Measurements from ENCODE around the gene CFHR4.
"Not testable (repeated sequence)": the region's sequence is repeated elsewhere in the genome, so short reads cannot be mapped to it uniquely, and the experiment has no call there.

Gene CFHR4

DNA sequence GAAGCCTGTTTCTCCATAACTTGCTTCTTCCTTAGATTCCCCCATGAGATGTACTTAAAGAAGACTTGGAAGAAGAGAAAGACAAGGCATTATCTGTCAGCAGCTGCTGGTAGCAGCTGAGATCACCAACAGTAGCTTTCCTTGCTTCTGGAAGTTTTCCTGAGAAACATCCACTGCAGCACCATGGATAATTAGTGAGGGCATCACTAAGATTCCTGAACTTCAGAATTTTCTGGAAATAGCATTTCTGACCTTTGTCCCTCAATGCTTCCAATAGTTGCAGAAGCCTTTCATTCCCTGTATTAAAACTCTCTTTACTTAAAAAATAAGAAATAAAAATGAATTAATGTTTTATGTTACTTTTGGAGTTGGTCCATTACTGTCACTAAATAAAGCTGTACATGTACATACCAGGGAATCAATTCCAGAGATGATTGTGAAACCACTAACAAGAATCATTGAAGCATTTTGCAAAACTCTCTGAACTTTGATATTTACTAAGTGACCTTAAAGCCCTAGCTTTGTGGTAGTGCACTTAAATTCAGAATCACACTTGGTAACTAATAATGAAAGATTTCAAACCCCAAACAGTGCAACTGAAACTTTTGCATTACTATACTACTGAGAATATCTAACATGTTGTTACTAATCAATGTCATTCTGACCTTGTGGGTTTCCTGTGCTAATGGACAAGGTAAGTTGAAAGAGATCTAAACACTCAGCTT, at the start of gene CFHR4:
TSS of gene CFHR4 (plus strand) at position 538 of the 725 bp plus-strand sequence. CDS start at position 637, 99 bp downstream.
- DNase-seq, result no peak

DNA sequence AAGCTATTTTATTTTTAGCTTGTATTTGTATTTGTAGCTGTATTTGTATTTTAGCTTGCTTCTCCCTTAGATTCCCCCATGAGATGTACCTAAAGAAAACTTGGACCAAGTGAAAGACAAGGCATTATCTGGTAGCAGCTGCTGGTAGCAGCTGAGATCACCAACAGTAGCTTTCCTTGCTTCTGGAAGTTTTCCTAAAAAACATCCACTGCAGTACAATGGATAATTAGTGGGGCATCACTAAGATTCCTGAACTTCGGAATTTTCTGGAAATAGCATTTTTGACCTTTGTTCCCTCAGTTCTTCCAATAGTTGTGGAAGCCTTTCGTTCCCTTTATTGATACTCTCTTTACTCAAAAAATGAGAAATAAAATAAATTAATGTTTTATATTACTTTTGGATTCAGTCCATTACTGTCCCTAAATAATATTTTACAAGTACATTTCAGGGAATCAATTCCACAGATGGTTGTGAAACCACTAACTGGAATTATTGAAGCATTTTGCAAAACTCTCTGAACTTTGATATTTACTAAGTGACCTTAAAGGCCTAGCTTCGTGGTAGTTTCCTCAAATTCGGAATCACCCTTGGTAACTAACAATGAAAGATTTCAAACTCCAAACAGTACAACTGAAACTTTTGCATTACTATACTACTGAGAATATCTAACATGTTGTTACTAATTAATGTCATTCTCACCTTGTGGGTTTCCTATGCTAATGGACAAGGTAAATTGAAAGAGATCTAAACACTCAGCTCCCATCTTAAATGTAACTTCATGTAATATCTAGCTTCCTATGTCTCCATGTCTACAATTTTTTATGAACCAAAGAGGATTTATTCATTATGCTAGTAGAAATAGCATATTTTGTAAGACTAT, 38.0 kb upstream of the CFHR4 start:
- not testable (repeated sequence) for DNase-seq

DNA sequence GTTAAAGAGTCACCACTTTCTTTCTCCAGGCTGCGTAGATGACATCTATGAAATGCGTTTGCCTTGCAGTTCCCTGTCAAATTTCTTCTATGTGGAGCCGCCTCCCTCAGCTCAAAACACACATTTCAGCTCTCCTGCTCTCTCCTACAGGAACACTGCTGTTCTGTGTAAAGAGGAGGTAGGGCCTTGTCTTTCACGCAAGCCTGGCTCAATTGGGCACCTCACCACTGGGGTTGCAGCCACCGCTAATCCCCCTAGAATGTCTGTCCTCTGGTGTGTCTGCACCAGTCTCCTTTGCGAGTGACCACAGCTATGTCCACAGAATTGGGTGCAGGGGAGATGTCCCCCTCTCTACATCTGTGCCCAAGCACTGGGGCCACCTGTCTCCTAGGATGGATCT, 31.8 kb upstream of the CFHR4 start:
- no peak for DNase-seq

DNA sequence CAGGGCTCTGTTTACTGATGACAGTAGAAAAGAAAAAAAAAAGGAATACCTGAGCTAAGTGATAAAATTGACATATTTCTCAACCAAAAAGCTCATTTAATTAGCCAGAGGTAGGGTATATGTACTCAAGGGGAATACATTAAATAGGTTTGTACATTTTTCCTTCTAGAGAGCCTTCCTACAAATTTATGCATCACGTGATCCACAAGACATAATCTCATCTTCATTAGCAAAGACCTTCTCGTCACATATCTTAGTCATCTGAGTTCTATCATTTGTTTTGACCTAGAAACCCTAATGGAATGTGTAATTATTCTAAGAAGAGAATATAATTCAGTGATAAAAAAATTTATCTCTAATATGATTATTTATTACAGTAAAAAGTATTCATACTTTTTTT, 30.7 kb upstream of the CFHR4 start:
- no peak for DNase-seq

DNA sequence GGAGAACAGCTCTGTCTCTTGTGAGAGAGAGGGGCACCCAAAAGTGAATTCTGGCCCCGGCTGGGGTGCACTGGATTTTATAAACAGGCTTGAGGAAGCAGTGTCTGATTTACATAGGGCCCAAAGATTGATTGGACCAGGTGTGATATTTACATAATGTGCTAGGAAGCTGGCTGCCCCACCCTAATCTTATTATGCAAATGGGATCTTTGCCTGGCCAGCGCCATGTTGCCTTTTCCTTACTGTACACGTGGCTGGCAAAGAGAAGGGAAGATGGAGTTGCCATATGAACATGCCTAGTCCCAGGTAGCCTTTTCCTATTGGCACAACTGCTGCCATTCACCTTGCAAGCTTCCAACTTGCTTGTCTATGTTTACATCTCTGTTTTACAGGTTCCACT, 29.0 kb upstream of the CFHR4 start:
- DNase-seq, result no peak

DNA sequence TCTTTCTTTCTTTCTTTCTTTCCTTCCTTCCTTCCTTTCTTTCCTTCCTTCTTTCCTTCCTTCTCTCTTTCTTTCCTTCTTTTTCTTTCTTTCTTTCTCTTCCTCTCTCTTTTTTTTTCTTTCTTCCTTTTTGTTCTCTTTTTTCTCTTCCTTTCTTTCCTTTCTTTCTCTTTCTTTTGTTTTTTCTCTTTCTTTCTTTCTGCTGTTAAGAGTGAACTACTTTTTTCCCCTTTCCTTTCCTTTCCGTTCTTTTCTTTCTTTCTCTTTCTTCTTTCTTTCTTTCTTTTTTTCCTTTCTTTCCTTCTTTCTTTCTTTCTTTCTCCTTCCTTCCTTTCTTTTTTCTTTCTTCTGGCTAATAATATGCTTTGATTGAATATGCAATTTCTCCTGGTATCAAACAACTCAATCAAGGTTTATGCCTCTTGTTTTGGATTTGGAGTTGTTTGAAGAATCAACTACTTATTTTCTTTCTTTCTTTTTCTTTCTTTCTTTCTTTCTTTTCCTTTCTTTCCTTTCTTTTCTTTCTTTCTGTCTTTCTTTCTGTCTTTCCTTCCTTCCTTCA, 27.4 kb upstream of the CFHR4 start:
- no peak for DNase-seq

DNA sequence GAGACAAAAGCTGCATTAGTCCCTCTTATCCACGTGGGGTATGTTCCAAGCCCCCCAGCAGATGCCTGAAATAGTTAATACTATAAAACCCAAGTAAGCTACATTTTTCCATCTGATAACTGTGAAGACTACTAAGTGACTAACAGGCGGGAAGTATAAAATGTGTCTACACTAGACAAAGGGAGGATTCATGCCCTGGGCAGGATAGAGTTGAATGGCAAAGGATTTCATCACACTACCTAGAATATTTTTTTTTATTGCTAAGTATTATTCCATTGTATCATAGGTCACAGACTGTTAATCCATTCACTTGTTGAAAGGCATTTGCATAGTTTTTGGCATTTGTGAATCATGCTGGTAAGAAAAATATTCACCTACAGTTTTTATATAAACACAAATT, 26.4 kb upstream of the CFHR4 start:
- DNase-seq, result no peak

DNA sequence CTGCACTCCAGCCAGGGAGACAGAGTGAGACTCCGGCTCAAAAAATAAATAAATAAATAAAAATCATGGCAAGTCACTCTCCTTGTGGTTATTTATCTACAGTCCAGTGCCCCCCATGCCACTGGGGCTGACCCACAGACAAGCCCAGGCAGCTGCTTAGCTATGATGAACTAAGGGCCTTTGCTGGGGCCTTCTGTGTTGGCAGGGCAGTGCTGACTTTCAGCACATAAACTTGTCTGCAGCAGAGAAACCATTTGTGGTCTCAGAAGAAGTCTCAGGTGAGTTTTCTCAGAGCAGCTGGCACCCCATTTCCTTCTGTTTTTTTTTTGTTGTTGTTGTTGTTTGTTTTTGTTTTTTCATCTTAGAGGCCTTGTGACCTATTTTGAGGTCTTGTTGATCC, 20.9 kb upstream of the CFHR4 start:
- no peak for DNase-seq

DNA sequence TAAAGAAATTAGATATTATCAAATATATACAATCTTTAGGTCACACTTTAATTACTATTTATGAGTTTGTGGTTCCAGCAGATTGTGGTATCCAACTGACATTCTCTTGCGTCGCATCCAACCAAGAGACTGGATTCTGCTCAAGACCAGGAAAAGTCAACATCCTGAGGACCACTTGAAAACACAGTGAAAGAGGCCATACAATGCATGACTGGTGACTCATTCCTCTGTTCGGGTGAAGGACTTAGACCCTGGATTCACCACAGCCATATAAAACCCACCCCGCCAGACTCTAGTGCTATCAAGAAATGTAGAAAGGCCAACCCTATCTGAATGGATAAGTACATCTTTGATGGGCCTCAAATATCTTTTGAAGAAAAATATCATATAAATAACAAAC, 14.5 kb upstream of the CFHR4 start:
- no peak for DNase-seq

DNA sequence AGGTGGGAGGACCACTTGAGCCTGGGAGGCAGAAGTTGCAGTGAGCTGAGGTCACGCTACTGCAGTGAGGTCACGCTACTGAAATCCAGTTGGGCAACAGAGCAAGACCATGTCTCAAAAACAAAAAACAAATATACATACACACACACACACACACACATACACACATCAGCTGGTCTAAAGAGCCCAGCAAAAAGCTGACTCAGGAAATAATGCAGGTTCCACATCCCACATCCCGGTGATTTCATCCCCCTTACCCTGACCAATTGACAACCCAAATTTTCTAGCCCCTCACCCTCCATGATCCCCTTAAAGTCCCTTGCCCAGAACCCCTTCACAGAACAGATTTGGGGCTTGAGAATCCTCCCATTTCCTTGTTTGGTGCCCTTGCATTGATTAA, 11.9 kb upstream of the CFHR4 start:
- DNase-seq, result no peak

DNA sequence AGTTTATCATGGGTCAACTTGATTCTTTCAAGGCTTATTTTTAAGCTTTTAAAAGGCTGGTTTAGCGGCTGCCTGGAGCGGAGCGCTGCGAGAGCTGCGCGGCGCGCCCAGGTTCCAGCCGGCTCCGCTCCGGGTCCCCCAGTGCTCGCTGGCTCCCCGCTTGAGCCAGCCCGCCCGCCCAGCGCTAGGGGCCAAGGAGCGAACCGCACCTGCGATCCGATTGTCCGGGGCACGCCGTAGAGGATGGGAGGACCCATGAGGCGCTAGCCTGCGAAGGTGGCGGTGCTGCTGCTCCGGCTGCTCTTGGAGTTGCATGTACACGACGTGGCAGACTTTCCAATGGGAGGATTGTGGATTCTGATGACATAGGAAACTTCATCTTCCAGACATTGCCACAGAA, 9.9 kb upstream of the CFHR4 start:
- DNase-seq, result no peak

DNA sequence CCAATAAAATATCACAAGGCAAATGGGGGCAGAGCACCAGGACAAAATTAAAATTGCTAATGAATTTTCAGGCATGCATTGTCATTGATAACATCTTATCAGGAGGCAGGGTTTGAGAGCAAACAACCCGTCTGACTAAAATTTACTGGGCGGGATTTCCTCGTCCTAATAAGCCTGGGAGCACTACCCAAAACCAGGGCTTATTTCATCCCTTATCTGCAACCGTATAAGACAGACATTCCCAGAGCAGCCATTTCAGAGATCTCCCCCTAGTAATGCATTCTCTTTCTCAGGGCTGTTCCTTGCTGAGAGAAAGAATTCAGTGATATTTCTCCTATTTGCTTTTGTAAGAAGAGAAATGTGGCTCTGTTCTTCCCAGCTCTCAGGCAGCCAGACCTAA, 1.3 kb upstream of the CFHR4 start:
- DNase-seq, result not testable (repeated sequence)

DNA sequence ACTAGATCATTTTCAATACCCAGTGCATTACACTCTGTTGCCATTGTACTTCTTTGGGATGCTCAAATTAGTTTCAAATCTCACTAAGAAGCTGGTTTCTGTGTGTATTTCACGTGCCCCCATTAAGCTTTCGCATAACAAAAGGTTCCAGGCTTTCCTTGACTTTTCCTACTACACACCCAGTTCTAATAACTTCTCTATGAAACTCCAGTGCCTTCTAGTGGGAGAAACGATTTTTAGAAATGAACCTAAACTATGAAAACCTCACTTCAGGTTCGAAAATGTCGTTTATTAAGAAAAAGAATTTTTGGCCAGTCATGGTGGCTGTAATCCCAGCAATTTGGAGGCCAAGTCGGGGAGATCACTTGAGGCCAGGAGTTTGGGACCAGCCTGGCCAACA, 2.8 kb downstream of the CFHR4 start:
- no peak for DNase-seq

DNA sequence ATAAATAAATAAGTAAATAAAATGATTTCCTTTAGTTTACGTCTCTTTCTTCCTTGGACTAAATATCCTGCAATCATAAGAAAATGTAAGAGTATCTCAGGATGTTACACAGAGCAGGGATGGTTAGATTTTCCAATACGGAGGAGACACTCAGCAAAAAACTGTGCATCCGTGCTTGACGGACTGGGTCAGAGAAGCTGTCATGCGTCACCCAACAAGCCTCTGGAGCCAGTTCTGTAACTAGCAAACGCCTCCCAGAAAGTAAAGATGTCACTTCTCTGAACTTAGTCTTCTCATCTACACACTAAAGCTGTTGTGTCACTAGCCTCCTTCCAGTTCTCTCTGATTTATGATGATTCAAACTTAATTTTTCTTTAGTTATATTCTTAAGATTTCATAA, 3.4 kb downstream of the CFHR4 start:
- no peak for DNase-seq

DNA sequence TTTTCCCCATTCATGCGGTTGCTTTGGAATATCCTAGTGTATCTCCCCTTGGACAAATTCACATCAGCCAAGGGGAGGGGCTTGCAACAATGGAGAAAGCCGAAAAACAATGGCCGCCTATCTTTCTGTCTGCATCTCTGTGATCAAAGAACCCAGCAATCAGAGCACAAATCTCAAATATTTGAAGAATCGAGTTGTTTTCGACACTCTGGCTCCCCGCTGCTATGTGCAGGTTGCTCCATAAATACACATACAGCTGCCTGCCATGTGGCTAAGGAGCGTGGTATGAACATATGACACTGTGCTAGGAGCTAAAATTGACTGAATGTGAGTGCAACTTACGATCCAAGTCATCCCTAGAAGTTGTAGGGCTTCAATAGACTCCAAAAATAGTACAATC, 8.5 kb downstream of the CFHR4 start:
- no peak for DNase-seq

DNA sequence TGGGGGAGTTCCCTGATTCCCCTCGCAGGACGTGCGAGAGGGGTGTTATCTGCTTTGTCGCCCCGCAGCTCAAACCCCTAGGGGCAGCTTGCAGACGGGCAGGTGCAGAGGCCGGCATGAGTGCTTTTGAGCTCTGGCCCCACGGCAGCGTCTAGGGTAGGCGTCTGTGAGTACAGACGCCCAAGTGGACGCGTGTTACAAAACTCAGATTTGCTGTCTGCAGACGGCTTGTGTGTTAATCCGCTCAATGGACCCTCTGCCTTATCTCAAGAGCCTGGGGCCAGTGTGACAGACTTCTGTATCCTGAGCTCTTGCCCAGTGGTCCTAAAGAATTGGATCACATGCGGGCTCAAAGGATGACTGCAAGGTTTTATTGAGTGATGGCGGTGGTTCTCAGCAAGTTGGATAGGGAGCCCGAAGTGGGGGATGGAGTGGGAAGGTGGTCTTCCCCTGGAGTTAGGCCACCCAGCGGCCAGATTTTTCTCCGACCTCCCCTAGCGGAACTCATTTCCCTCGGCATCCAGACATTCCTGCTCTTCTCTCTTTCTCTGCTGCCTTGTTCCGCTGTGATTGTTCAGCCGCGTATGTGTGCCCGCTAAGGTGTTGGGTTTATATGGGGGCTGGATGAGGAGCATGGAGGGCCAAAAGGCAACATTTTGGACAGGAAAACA, 9.4 kb downstream of the CFHR4 start:
- DNase-seq, result no peak

DNA sequence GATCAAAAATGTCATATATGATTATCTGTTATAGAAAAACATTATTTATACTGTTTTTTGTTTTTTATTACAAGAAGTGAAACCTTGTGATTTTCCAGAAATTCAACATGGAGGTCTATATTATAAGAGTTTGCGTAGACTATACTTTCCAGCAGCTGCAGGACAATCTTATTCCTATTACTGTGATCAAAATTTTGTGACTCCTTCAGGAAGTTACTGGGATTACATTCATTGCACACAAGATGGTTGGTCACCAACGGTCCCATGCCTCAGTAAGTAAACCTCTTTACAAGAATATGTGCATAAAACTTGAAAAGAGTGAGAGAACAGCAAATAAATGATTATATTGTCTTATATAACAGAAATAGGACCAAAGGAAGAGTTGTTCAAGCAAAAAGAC, 14.5 kb downstream of the CFHR4 start:
- DNase-seq, result no peak

DNA sequence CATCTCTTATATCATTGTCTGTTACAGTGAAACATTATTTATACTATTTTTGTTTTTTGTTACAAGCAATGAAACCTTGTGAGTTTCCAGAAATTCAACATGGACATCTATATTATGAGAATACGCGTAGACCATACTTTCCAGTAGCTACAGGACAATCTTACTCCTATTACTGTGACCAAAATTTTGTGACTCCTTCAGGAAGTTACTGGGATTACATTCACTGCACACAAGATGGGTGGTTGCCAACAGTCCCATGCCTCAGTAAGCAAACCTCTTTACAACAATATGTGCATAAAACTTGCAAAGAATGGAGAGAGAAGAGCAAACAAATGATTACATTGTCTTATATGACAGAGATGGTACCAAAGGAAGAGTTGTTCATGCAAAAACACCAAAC, 22.4 kb downstream of the CFHR4 start:
- no peak for DNase-seq

DNA sequence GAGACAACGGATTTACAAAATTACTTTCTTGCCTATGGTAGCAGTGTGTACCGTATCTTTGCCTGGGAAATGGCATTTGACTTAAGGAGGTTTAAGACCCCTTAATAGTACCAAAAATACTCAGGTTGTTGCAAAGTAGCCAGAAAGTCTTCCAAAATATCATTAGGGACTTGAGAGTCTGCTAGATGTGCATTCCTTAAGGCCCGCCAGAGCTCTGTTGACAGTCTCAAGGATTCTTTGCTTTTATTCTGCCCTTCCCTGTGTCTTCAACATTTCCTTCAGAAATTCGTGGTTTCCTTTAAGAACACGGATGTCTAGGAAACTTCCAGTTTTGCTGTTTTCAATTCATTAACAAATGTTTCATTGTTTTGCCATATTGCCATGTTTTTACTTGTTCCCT, 24.4 kb downstream of the CFHR4 start:
- DNase-seq, result not testable (repeated sequence)

DNA sequence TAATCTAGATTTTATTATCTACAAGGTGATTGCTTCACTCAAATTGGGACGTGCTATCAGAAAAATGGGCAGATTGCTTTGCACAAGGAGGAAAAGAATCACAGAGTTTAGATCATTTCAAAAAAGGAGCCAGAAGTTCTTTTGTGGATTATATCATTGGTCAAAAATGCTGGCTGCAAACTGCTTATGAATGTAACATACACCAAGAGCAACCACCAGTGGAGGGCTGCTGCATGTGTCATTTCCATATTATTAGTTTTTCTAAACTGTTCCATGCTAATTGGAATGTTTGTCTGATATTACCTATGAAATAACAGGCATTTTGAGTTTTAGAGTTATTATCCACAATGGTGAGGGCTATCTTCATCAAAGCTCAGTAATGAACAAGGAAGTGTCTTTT, 39.0 kb downstream of the CFHR4 start:
- DNase-seq, result not testable (repeated sequence)

DNA sequence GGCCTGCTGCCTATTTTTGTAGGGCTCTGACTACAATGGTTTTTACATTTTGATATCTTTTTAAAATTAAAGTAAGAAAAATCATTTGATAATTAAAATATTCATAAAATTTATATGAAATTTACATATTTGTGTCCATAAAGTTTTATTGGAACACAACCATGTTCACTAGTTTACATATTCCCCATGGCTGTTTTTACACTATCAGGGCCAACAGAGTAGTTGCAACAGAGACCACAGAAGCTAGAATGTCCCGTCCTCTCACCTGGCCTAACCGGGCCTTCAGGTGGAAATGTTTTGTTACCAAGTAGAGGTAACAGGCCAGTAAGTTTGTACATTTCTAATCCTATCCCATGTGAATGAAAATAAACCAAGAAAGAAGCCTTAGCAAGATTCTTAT, 45.0 kb downstream of the CFHR4 start:
- not testable (repeated sequence) for DNase-seq

DNA sequence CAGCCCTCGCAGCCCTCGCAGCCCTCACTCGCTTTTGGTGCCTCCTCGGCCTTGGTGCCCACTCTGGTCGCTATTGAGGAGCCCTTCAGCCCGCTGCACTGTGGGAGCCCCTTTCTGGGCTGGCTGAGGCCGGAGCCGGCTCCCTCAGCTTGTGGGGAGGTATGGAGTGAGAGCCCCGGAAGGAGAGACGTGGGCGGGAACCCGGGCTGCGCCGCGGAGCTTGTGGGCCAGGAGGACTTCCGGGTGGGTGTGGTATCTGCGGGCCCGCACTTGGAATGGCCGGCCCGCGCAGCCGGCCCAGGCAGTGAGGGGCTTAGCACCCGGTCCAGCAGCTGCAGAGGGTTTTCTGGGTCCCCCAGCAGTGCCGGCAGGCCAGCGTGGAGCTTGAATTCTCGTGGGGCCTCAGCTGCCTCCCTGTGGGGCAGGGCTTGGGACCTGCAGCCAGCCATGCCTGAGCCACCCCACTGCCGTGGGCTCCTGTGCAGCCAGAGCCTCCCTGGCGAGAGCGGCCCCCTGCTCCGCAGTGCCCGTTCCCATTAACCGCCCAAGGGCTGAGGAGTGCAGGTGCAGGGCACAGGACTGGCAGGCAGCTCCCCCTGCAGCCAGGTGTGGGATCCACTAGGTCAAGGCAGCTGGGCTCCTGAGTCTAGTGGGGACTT, 45.8 kb downstream of the CFHR4 start:
- no peak for DNase-seq

DNA sequence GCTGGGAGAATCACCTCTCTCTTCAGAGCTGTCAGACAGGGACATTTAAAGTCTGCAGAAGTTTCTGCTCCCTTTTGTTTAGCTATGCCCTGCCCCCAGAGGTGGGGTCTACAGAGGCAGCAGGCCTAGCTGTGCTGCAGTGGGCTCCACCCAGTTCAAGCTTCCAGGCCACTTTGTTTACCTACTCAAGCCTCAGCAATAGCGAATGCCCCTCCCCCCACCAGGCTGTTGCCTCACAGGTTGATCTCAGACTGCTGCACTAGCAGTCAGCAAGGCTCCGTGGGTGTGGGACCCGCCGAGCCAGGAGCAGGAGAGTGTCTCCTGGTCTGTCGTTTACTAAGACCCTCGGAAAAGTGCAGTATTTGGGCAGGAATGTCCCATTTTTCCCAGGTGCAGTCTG, 53.6 kb downstream of the CFHR4 start:
- not testable (repeated sequence) for DNase-seq

Measured in activated CD4-positive, alpha-beta T cell treated with anti-CD3 and anti-CD28 coated beads for 48 hours (primary cell).